ENCODE data around the gene TPSB2. TPM values are rescaled to one million over a fixed set of nuclear protein-coding genes. Genes with fewer than 3 reads are reported as not detected.

TPSB2 gene
- total RNA-seq, 1 experiment from 2014 or later: 16.7 TPM

GRCh38 chr16:1258906-1259759 lies 29.1 kb upstream of the TPSB2 start:
- no peak overlapping the region for H3K4me3 ChIP-seq (ENCODE audit: low read depth, low read length, poor library complexity, severe bottlenecking)
- no peak overlapping the region for H3K27ac ChIP-seq (ENCODE audit: low read depth, low read length, poor library complexity, severe bottlenecking)
- POLR2A ChIA-PET (ENCODE audit: low non-redundant PET): no interaction called here
- H3K4me1 ChIP-seq (ENCODE audit: insufficient read depth, low read length, poor library complexity, severe bottlenecking): no peaks in the 10 kb centered on the region
- no peak for TF ChIP-seq CTCF (conservative IDR thresholded peaks at IDR 0.05; ENCODE audit: low read depth, low read length)
- TF ChIP-seq EZH2 (IDR thresholded peaks at IDR 0.05; ENCODE audit: borderline replicate concordance, low read depth, low read length, poor library complexity, severe bottlenecking): no peak
- H3K9me3 ChIP-seq (ENCODE audit: low read depth, low read length, poor library complexity, severe bottlenecking): no peaks in the 10 kb centered on the region
- intact Hi-C loops (cut with micrococcal nuclease; ENCODE audit: unreplicated experiment): no loop called here
- no peaks in the 10 kb centered on the region for H3K27me3 ChIP-seq (replicated peaks; ENCODE audit: insufficient read depth, low read depth, low read length, poor library complexity)
- no peaks in the 10 kb centered on the region for H3K36me3 ChIP-seq (ENCODE audit: insufficient read depth, low read length, poor library complexity, severe bottlenecking)
- no peak for DNase-seq (ENCODE audit: low spot score)
- CTCF ChIA-PET: no interaction called here
- no TSS peak for BruUV-seq (replicated peaks)

- Histone ChIP-seq H3K27ac (ENCODE audit: low read depth, low read length, poor library complexity, severe bottlenecking) (no peak overlapping the region), H3K4me1 (ENCODE audit: insufficient read depth, low read length, poor library complexity, severe bottlenecking) (no peaks in the 10 kb centered on the region), H3K27me3 (replicated peaks; ENCODE audit: insufficient read depth, low read depth, low read length, poor library complexity) (no peaks in the 10 kb centered on the region), H3K9me3 (ENCODE audit: low read depth, low read length, poor library complexity, severe bottlenecking) (no peaks in the 10 kb centered on the region), H3K4me3 (ENCODE audit: low read depth, low read length, poor library complexity, severe bottlenecking) (no peak overlapping the region), H3K36me3 (ENCODE audit: insufficient read depth, low read length, poor library complexity, severe bottlenecking) (no peaks in the 10 kb centered on the region)
- no TSS peak for BruUV-seq (replicated peaks)
- intact Hi-C loops (cut with micrococcal nuclease; ENCODE audit: unreplicated experiment): no loop called here
- CTCF ChIA-PET: no interaction called here
- DNase-seq (ENCODE audit: low spot score): no peak
- POLR2A ChIA-PET (ENCODE audit: low non-redundant PET): no interaction called here
- TF ChIP-seq CTCF (conservative IDR thresholded peaks at IDR 0.05; ENCODE audit: low read depth, low read length) (no peak), EZH2 (IDR thresholded peaks at IDR 0.05; ENCODE audit: borderline replicate concordance, low read depth, low read length, poor library complexity, severe bottlenecking) (no peak)
Observed at GRCh38 chr16:1258225-1258600, 28.2 kb upstream of the TPSB2 start.

GRCh38 chr16:1257561-1258224 lies 27.7 kb upstream of the TPSB2 start:
- CTCF ChIA-PET: no interaction called here
- intact Hi-C loops (cut with micrococcal nuclease; ENCODE audit: unreplicated experiment): no loop called here

More at GRCh38 chr16:1257561-1258224, 27.7 kb upstream of the TPSB2 start:
- BruUV-seq (replicated peaks): no TSS peak
- H3K4me3 ChIP-seq (ENCODE audit: low read depth, low read length, poor library complexity, severe bottlenecking): no peak overlapping the region
- POLR2A ChIA-PET (ENCODE audit: low non-redundant PET): no interaction called here
- TF ChIP-seq EZH2 (IDR thresholded peaks at IDR 0.05; ENCODE audit: borderline replicate concordance, low read depth, low read length, poor library complexity, severe bottlenecking) (no peak), CTCF (conservative IDR thresholded peaks at IDR 0.05; ENCODE audit: low read depth, low read length) (no peak)
- no peaks in the 10 kb centered on the region for H3K27me3 ChIP-seq (replicated peaks; ENCODE audit: insufficient read depth, low read depth, low read length, poor library complexity)
- H3K9me3 ChIP-seq (ENCODE audit: low read depth, low read length, poor library complexity, severe bottlenecking): no peaks in the 10 kb centered on the region
- H3K36me3 ChIP-seq (ENCODE audit: insufficient read depth, low read length, poor library complexity, severe bottlenecking): no peaks in the 10 kb centered on the region
- DNase-seq (ENCODE audit: low spot score): no peak
- no peak overlapping the region for H3K27ac ChIP-seq (ENCODE audit: low read depth, low read length, poor library complexity, severe bottlenecking)
- no peaks in the 10 kb centered on the region for H3K4me1 ChIP-seq (ENCODE audit: insufficient read depth, low read length, poor library complexity, severe bottlenecking)

Data from A673 (cell line).